IMR-90 (cell line): Measurements from ENCODE around the gene NUMA1. TPM values are rescaled to one million over a fixed set of nuclear protein-coding genes. Genes with fewer than 3 reads are reported as not detected.

Experiments
- ATAC-seq: fragments of 200-7000 bp; cut with Tn5 transposase; 2 replicates; pipeline ENCODE4 v1.9.1; 2020; ENCODE audit warnings: low read depth, mild to moderate bottlenecking, moderate library complexity
- BruUV-seq: library from RNA; stranded (reverse); fragments of 400-500 nt; replicated peaks from 2 replicates; lab custom pipeline; 2021; lab: Mats Ljungman, UMichigan
- CTCF ChIA-PET: fragments of 300-600 bp; formaldehyde crosslinking; extraction: SDS; loops from one replicate; lab custom pipeline; 2021; ENCODE audit warnings: antibody characterized with exemption; lab: Yijun Ruan, JAX
- POLR2A ChIA-PET: fragments of 300-600 bp; sonication (Branson Sonifier 250); formaldehyde crosslinking; loops from one replicate; lab custom pipeline; 2022; ENCODE audit warnings: antibody characterized with exemption; ENCODE audit not compliant: unreplicated experiment; lab: Charles Lee
- DNase-seq: peaks from one replicate; pipeline ENCODE4 v3.0.0; 2013
- H2AFZ ChIP-seq: replicated peaks from 2 replicates; pipeline ENCODE3; 2013; ENCODE audit warnings: low read length, mild to moderate bottlenecking; ENCODE audit not compliant: poor library complexity
- H2AK5ac ChIP-seq: 2 replicates; pipeline ENCODE4 v1.6.1; 2013; ENCODE audit warnings: low read depth, low read length, inconsistent platforms
- H2AK9ac ChIP-seq: replicated peaks from 2 replicates; pipeline ENCODE3; 2013; ENCODE audit warnings: mild to moderate bottlenecking, low read depth, low read length, moderate library complexity; ENCODE audit not compliant: poor library complexity
- H2BK120ac ChIP-seq: 2 replicates; pipeline ENCODE4 v1.6.1; 2013; ENCODE audit warnings: low read depth, low read length, inconsistent platforms
- H2BK15ac ChIP-seq: 3 replicates; pipeline ENCODE4 v1.6.1; 2013; ENCODE audit warnings: low read depth, low read length, inconsistent platforms
- H2BK20ac ChIP-seq: 2 replicates; pipeline ENCODE4 v1.6.1; 2013; ENCODE audit warnings: low read depth, mild to moderate bottlenecking, inconsistent platforms, low read length, moderate library complexity
- H2BK5ac ChIP-seq: 2 replicates; pipeline ENCODE4 v1.6.1; 2013; ENCODE audit warnings: mild to moderate bottlenecking, low read depth, low read length, inconsistent platforms; ENCODE audit not compliant: poor library complexity, severe bottlenecking
- H3K14ac ChIP-seq: replicated peaks from 2 replicates; pipeline ENCODE4 v1.6.1; 2013; ENCODE audit warnings: low read depth, low read length, inconsistent platforms
- H3K18ac ChIP-seq: 2 replicates; pipeline ENCODE4 v1.6.1; 2013; ENCODE audit warnings: low read depth, low read length, control low read depth
- H3K23ac ChIP-seq: 2 replicates; pipeline ENCODE4 v1.6.1; 2013; ENCODE audit warnings: low read depth, low read length, inconsistent platforms
- H3K27ac ChIP-seq: 2 replicates; pipeline ENCODE4 v1.5.1; 2013; ENCODE audit warnings: mild to moderate bottlenecking, control low read depth, low read length; ENCODE audit not compliant: insufficient read depth
- H3K27me3 ChIP-seq: 2 replicates; pipeline ENCODE4 v1.6.1; 2013; ENCODE audit warnings: low read length; ENCODE audit not compliant: control insufficient read depth, insufficient read depth
- H3K36me3 ChIP-seq: 2 replicates; pipeline ENCODE4 v1.6.1; 2013; ENCODE audit warnings: low read length, mixed read lengths; ENCODE audit not compliant: control insufficient read depth, insufficient read depth
- H3K4ac ChIP-seq: 2 replicates; pipeline ENCODE4 v1.6.1; 2013; ENCODE audit warnings: low read depth, low read length, inconsistent platforms
- H3K4me1 ChIP-seq: 2 replicates; pipeline ENCODE4 v1.6.1; 2013; ENCODE audit warnings: low read length, mixed read lengths; ENCODE audit not compliant: control insufficient read depth, insufficient read depth
- H3K4me2 ChIP-seq: 2 replicates; pipeline ENCODE4 v1.6.1; 2013; ENCODE audit warnings: low read depth, mild to moderate bottlenecking, control low read depth, low read length, moderate library complexity
- H3K4me3 ChIP-seq: 2 replicates; pipeline ENCODE4 v1.5.1; 2013; ENCODE audit warnings: low read depth, mild to moderate bottlenecking, control low read depth, low read length, moderate library complexity; ENCODE audit not compliant: insufficient read depth
- H3K56ac ChIP-seq: 2 replicates; pipeline ENCODE4 v1.6.1; 2013; ENCODE audit warnings: low read length, inconsistent platforms; ENCODE audit not compliant: insufficient read depth; ENCODE audit errors: extremely low read depth
- H3K79me1 ChIP-seq, 2 experiments: 2 replicates each; pipeline ENCODE4 v1.6.1; 2013; ENCODE audit warnings: low read length in 2 of 2, inconsistent platforms in 1 of 2, low read depth in 1 of 2
- H3K9ac ChIP-seq: 2 replicates; pipeline ENCODE4 v1.6.1; 2013; ENCODE audit warnings: low read depth, low read length, control low read depth
- H3K9me1 ChIP-seq: 2 replicates; pipeline ENCODE4 v1.6.1; 2013; ENCODE audit warnings: low read length, inconsistent platforms; ENCODE audit not compliant: insufficient read depth
- H3K9me3 ChIP-seq: 2 replicates; pipeline ENCODE4 v1.6.1; 2013; ENCODE audit warnings: low read length; ENCODE audit not compliant: control insufficient read depth, insufficient read depth
- H4K20me1 ChIP-seq: 2 replicates; pipeline ENCODE4 v1.6.1; 2013; ENCODE audit warnings: low read length, inconsistent platforms; ENCODE audit not compliant: insufficient read depth
- H4K5ac ChIP-seq: 2 replicates; pipeline ENCODE4 v1.6.1; 2013; ENCODE audit warnings: mild to moderate bottlenecking, low read depth, low read length, control low read depth
- H4K8ac ChIP-seq, 2 experiments: 2 replicates each; pipeline ENCODE4 v1.6.1; 2013; ENCODE audit warnings: low read depth in 2 of 2, low read length in 2 of 2, control low read depth in 1 of 2, inconsistent platforms in 1 of 2
- H4K91ac ChIP-seq: 2 replicates; pipeline ENCODE4 v1.6.1; 2013; ENCODE audit warnings: low read depth, low read length, inconsistent platforms; ENCODE audit not compliant: insufficient read depth
- CEBPB ChIP-seq: IDR thresholded peaks from 2 replicates; pipeline ENCODE4 v1.6.1; 2012; ENCODE audit warnings: low read depth, low read length, improper control_type of control experiment
- CHD1 ChIP-seq: IDR thresholded peaks from 2 replicates; pipeline ENCODE4 v1.6.1; 2012; ENCODE audit warnings: low read depth, low read length, improper control_type of control experiment
- MAFK ChIP-seq: IDR thresholded peaks from 2 replicates; pipeline ENCODE4 v1.6.1; 2012; ENCODE audit warnings: low read depth, low read length, improper control_type of control experiment
- MXI1 ChIP-seq: IDR thresholded peaks from 2 replicates; pipeline ENCODE4 v1.6.1; 2012; ENCODE audit warnings: low read depth, mild to moderate bottlenecking, low read length, moderate library complexity, borderline replicate concordance
- NFE2L2 ChIP-seq: fragments of 150-350 bp; IDR thresholded peaks from 2 replicates; pipeline ENCODE4 v1.6.1; 2016; ENCODE audit warnings: low read depth, mild to moderate bottlenecking, low read length
- RFX5 ChIP-seq: IDR thresholded peaks from 2 replicates; pipeline ENCODE4 v1.8.0; 2012; ENCODE audit warnings: low read depth, mild to moderate bottlenecking, low read length, moderate library complexity
- WGBS, 2 experiments: methylation state at CpG; one replicate each; pipeline versions ENCODE4 v1.1.5 to v1.1.7; 2013; ENCODE audit warnings: missing lambda C conversion rate in 2 of 2; ENCODE audit not compliant: insufficient read length in 1 of 2; ENCODE audit errors: extremely low coverage in 2 of 2; 5-methylcytosine and 5-hydroxymethylcytosine counted together
- dilution Hi-C: fragments of 300-500 bp; cut with HindIII; formaldehyde crosslinking; loops from one replicate; pipeline ENCODE4 v1.14.3; 2018; ENCODE audit warnings: low sequenced_read_pairs; ENCODE audit not compliant: unreplicated experiment
- in situ Hi-C: fragments of 300-500 bp; cut with MboI; formaldehyde crosslinking; loops from 3 replicates; pipeline ENCODE4 v1.14.3; 2019; ENCODE audit warnings: low sequenced_read_pairs, inconsistent platforms, mixed read lengths
- intact Hi-C: fragments of 100-400 bp; cut with micrococcal nuclease; formaldehyde crosslinking; loops from 2 replicates; pipeline ENCODE4 v1.10.0; 2022
- polyA plus RNA-seq, 3 experiments: library from polyadenylated mRNA; depleted of rRNA; stranded (reverse); fragments of >200 nt; gene quantifications; 2 replicates each; pipeline ENCODE4 v1.2.3, GENCODE V29; 2012; ENCODE audit warnings: low replicate concordance in 1 of 3
- total RNA-seq: library from RNA; depleted of rRNA; stranded (reverse); fragments of >200 nt; gene quantifications from 2 replicates; pipeline ENCODE4 v1.2.3, GENCODE V29; 2012
- TF ChIP-seq, protein P1 (sequence below): conservative IDR thresholded peaks from 2 replicates; pipeline ENCODE4 v1.5.1; 2012; ENCODE audit warnings: mild to moderate bottlenecking, low read depth, low read length, improper control_type of control experiment
- TF ChIP-seq, protein P2 (sequence below): fragments of 150-350 bp; IDR thresholded peaks from 2 replicates; pipeline ENCODE4 v1.6.1; 2017; ENCODE audit warnings: mild to moderate bottlenecking, antibody characterized with exemption, low read length, low read depth

Gene NUMA1
- total and polyA plus RNA-seq, 2 of the 4 experiments (the other 2 are of a cell fraction): 61.7 to 97.0 TPM

DNA sequence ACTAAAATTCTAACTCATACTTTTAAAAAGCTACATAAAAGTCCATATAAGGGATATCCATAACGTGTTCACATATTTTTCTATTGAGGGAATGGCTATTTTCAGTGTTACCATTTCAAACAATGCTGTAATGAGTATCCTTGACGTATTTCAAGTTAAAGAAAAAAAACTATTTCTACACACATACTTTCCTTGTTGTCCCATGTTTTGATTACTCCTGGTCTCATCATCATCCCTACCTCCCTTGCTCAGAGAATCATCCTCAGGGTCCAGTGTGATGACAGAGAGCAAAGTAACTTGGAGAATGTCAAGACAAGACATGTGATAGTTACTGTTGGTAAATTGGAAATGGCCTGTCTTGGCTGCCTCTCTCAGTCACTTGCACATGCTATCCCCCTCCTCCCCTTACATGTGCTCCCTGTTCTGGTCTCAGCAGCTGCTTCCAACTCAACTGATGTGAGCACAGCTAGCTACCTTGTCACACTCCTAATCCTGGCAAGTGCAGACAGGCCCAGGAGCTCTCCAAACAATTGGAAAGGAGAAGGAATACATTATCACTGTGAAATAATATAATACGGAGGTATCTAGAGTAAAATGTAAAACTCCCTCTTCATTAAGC lies 21.8 kb downstream of the NUMA1 start:
- peak overlapping the region; percentile 92 for H2BK5ac ChIP-seq
- BruUV-seq: no TSS peak
- CTCF ChIA-PET: interaction anchor here (0.7 kb wide), 1 partner anchor 10 kb away, joined by 7 read pairs; no protein-coding TSS in a partner anchor
- peak overlapping the region; percentile 22 for H3K18ac ChIP-seq
- intact Hi-C loops: no loop called here
- peaks cover 23 to 65% of the 10 kb centered on the region in 2 experiments for H3K79me1 ChIP-seq
- peak overlapping the region; percentile 73 for H2AFZ ChIP-seq
- H3K9me1 ChIP-seq: peaks cover 8% of the 10 kb centered on the region
- POLR2A ChIA-PET: no interaction called here
- H3K4me1 ChIP-seq: peaks cover 7% of the 10 kb centered on the region
- no peaks in the 10 kb centered on the region for H4K20me1 ChIP-seq
- peak overlapping the region; percentile 82 for H4K91ac ChIP-seq
- TF ChIP-seq NFE2L2 (no peak), CEBPB (peak; percentile 78), MAFK (no peak), RFX5 (no peak), MXI1 (peak; percentile 67; the same call in 1 of the 2 replicates), CHD1 (no peak)
- TF ChIP-seq, protein P1, sequence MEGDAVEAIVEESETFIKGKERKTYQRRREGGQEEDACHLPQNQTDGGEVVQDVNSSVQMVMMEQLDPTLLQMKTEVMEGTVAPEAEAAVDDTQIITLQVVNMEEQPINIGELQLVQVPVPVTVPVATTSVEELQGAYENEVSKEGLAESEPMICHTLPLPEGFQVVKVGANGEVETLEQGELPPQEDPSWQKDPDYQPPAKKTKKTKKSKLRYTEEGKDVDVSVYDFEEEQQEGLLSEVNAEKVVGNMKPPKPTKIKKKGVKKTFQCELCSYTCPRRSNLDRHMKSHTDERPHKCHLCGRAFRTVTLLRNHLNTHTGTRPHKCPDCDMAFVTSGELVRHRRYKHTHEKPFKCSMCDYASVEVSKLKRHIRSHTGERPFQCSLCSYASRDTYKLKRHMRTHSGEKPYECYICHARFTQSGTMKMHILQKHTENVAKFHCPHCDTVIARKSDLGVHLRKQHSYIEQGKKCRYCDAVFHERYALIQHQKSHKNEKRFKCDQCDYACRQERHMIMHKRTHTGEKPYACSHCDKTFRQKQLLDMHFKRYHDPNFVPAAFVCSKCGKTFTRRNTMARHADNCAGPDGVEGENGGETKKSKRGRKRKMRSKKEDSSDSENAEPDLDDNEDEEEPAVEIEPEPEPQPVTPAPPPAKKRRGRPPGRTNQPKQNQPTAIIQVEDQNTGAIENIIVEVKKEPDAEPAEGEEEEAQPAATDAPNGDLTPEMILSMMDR: no peak
- TF ChIP-seq, protein P2, sequence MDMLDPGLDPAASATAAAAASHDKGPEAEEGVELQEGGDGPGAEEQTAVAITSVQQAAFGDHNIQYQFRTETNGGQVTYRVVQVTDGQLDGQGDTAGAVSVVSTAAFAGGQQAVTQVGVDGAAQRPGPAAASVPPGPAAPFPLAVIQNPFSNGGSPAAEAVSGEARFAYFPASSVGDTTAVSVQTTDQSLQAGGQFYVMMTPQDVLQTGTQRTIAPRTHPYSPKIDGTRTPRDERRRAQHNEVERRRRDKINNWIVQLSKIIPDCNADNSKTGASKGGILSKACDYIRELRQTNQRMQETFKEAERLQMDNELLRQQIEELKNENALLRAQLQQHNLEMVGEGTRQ: peak; percentile 9; the same call in 1 of the 2 replicates
- H3K4me2 ChIP-seq: peak overlapping the region; percentile 6; the same call in 1 of the 2 replicates
- peak overlapping the region; percentile 1 to 68; a peak in 3 of 4 replicates for H4K8ac ChIP-seq
- ATAC-seq: peak; percentile 85
- peak overlapping the region; percentile 91 for H2AK5ac ChIP-seq
- dilution Hi-C loops: no loop called here
- WGBS, 2 experiments: no CpG with 5 or more reads among the region's 3 CpGs
- H3K36me3 ChIP-seq: peaks cover 2% of the 10 kb centered on the region
- no peaks in the 10 kb centered on the region for H3K9me3 ChIP-seq
- H2AK9ac ChIP-seq: peak overlapping the region; percentile 67
- 0 out of 2 replicates have a peak overlapping the region, but pooled peaks have one; percentile 20 for H3K56ac ChIP-seq
- no peaks in the 10 kb centered on the region for H3K27me3 ChIP-seq
- peak overlapping the region; percentile 93 for H3K27ac ChIP-seq
- H2BK15ac ChIP-seq: peak overlapping the region; percentile 75; the same call in 2 of the 3 replicates
- in situ Hi-C loops: no loop called here
- H2BK20ac ChIP-seq: peak overlapping the region; percentile 84
- peak overlapping the region; percentile 93 for H3K14ac ChIP-seq
- H3K4me3 ChIP-seq: no peak overlapping the region
- peak overlapping the region; percentile 60 for H2BK120ac ChIP-seq
- DNase-seq: peak; percentile 89
- H4K5ac ChIP-seq: peak overlapping the region; percentile 19
- 0 out of 2 replicates have a peak overlapping the region, but pooled peaks have one; percentile 45 for H3K9ac ChIP-seq
- H3K23ac ChIP-seq: peak overlapping the region; percentile 95
- H3K4ac ChIP-seq: peak overlapping the region; percentile 91
